A673 (cell line): ENCODE measurements around the gene TRAM2. TPM values are rescaled to one million over a fixed set of nuclear protein-coding genes. Genes with fewer than 3 reads are reported as not detected.

ENCODE experiments used
- BruUV-seq: library from RNA; stranded (reverse); fragments of 400-500 nt; replicated peaks from 2 replicates; lab custom pipeline; 2021; lab: Mats Ljungman, UMichigan
- CTCF ChIA-PET: fragments of 300-600 bp; sonication (Branson Sonifier 250); formaldehyde crosslinking; loops from one replicate; lab custom pipeline; 2022; ENCODE audit warnings: antibody characterized with exemption; lab: Charles Lee
- POLR2A ChIA-PET: fragments of 300-600 bp; sonication (Branson Sonifier 250); formaldehyde crosslinking; loops from one replicate; lab custom pipeline; 2022; ENCODE audit warnings: antibody characterized with exemption; ENCODE audit not compliant: low non-redundant PET; lab: Charles Lee
- DNase-seq: peaks from one replicate; pipeline ENCODE4 v3.0.0-alpha.2; 2015; ENCODE audit warnings: low spot score
- H3K27ac ChIP-seq: fragments of 200-600 bp; sonication (generic); 2 replicates; pipeline ENCODE4 v1.5.1; 2016; ENCODE audit warnings: mixed run types, low read depth, mild to moderate bottlenecking, mixed read lengths, antibody characterized with exemption, low read length; ENCODE audit not compliant: poor library complexity, severe bottlenecking
- H3K27me3 ChIP-seq: fragments of 200-600 bp; sonication (generic); replicated peaks from 2 replicates; pipeline ENCODE4 v1.6.1; 2017; ENCODE audit warnings: mixed run types, low read depth, mild to moderate bottlenecking, mixed read lengths, antibody characterized with exemption, low read length; ENCODE audit not compliant: insufficient read depth, poor library complexity
- H3K36me3 ChIP-seq: fragments of 200-600 bp; sonication (generic); 2 replicates; pipeline ENCODE4 v1.6.1; 2016; ENCODE audit warnings: mixed run types, mild to moderate bottlenecking, mixed read lengths, antibody characterized with exemption, low read length; ENCODE audit not compliant: insufficient read depth, poor library complexity, severe bottlenecking
- H3K4me1 ChIP-seq: fragments of 200-600 bp; sonication (generic); 2 replicates; pipeline ENCODE4 v1.6.1; 2017; ENCODE audit warnings: mixed run types, mild to moderate bottlenecking, mixed read lengths, antibody characterized with exemption, low read length; ENCODE audit not compliant: insufficient read depth, poor library complexity, severe bottlenecking
- H3K4me3 ChIP-seq: fragments of 200-600 bp; sonication (generic); 2 replicates; pipeline ENCODE4 v1.5.1; 2016; ENCODE audit warnings: low read depth, mixed run types, mild to moderate bottlenecking, mixed read lengths, low read length; ENCODE audit not compliant: poor library complexity, severe bottlenecking
- H3K9me3 ChIP-seq: fragments of 200-600 bp; sonication (generic); 2 replicates; pipeline ENCODE4 v1.6.1; 2016; ENCODE audit warnings: mixed run types, low read depth, mild to moderate bottlenecking, mixed read lengths, antibody characterized with exemption, low read length; ENCODE audit not compliant: poor library complexity, severe bottlenecking
- CTCF ChIP-seq: fragments of 300-800, 200-600 bp; sonication (generic); conservative IDR thresholded peaks from 2 replicates; pipeline ENCODE4 v1.5.1; 2017; ENCODE audit warnings: low read depth, mild to moderate bottlenecking, antibody characterized with exemption, low read length, moderate library complexity, mixed read lengths
- EZH2 ChIP-seq: fragments of 200-600 bp; sonication (generic); IDR thresholded peaks from 2 replicates; pipeline ENCODE4 v1.6.1; 2017; ENCODE audit warnings: borderline replicate concordance, low read depth, mild to moderate bottlenecking, mixed read lengths, antibody characterized with exemption, low read length; ENCODE audit not compliant: poor library complexity, severe bottlenecking
- intact Hi-C: fragments of 100-400 bp; cut with micrococcal nuclease; formaldehyde crosslinking; loops from one replicate; pipeline ENCODE4 v1.10.0; 2022; ENCODE audit not compliant: unreplicated experiment
- total RNA-seq: library from RNA; stranded (reverse); gene quantifications from 2 replicates; pipeline ENCODE4 v1.2.3, GENCODE V29; 2021

Gene TRAM2
- total RNA-seq, 1 experiment from 2014 or later: 21.9 TPM

GRCh38 chr6:52499026-52499425 is 77.8 kb downstream of the TRAM2 start:
- BruUV-seq: no TSS peak

GRCh38 chr6:52498538-52499017 is 78.3 kb downstream of the TRAM2 start:
- H3K9me3 ChIP-seq: no peaks in the 10 kb centered on the region
- no peak for TF ChIP-seq EZH2
- TF ChIP-seq CTCF: no peak
- intact Hi-C loops: no loop called here
- no TSS peak for BruUV-seq
- H3K36me3 ChIP-seq: no peaks in the 10 kb centered on the region
- CTCF ChIA-PET: no interaction called here
- no peak for DNase-seq
- POLR2A ChIA-PET: no interaction called here
- H3K27me3 ChIP-seq: no peaks in the 10 kb centered on the region
- H3K4me1 ChIP-seq: no peaks in the 10 kb centered on the region
- H3K4me3 ChIP-seq: no peak overlapping the region
- no peak overlapping the region for H3K27ac ChIP-seq

More at GRCh38 chr6:52499026-52499425, 77.8 kb downstream of the TRAM2 start:
- Histone ChIP-seq H3K4me3 (no peak overlapping the region), H3K27me3 (no peaks in the 10 kb centered on the region), H3K4me1 (no peaks in the 10 kb centered on the region), H3K9me3 (no peaks in the 10 kb centered on the region), H3K36me3 (no peaks in the 10 kb centered on the region), H3K27ac (no peak overlapping the region)
- CTCF ChIA-PET: no interaction called here
- intact Hi-C loops: no loop called here
- TF ChIP-seq CTCF (no peak), EZH2 (no peak)
- no peak for DNase-seq
- POLR2A ChIA-PET: no interaction called here

- BruUV-seq: no TSS peak
Measured at GRCh38 chr6:52497652-52498408, 79.0 kb downstream of the TRAM2 start.

More at GRCh38 chr6:52497652-52498408, 79.0 kb downstream of the TRAM2 start:
- no peak for DNase-seq
- H3K4me3 ChIP-seq: no peak overlapping the region
- intact Hi-C loops: no loop called here
- no peaks in the 10 kb centered on the region for H3K4me1 ChIP-seq
- ChIA-PET CTCF (no interaction called here), POLR2A (no interaction called here)
- no peak for TF ChIP-seq CTCF
- H3K27me3 ChIP-seq: no peaks in the 10 kb centered on the region
- no peaks in the 10 kb centered on the region for H3K36me3 ChIP-seq
- no peak overlapping the region for H3K27ac ChIP-seq
- no peaks in the 10 kb centered on the region for H3K9me3 ChIP-seq
